AG20443 (cell line): ENCODE measurements around the gene TMEFF1.
A peak's percentile ranks its signal among the peaks of the same experiment; 100 is the strongest.
"Not testable (repeated sequence)": the region's sequence is repeated elsewhere in the genome, so short reads cannot be mapped to it uniquely, and the experiment has no call there.

Experiments
- DNase-seq: peaks from one replicate; pipeline ENCODE4 v3.0.0; 2012; ENCODE audit warnings: low spot score, mixed read lengths

Gene TMEFF1, protein sequence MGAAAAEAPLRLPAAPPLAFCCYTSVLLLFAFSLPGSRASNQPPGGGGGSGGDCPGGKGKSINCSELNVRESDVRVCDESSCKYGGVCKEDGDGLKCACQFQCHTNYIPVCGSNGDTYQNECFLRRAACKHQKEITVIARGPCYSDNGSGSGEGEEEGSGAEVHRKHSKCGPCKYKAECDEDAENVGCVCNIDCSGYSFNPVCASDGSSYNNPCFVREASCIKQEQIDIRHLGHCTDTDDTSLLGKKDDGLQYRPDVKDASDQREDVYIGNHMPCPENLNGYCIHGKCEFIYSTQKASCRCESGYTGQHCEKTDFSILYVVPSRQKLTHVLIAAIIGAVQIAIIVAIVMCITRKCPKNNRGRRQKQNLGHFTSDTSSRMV

GRCh38 chr9:100472788-100473275 is at the start of gene TMEFF1:
TMEFF1 (plus strand) TSS chr9:100473149; CDS start chr9:100473545, 396 bp downstream.
- peak; percentile 91 for DNase-seq

DNA sequence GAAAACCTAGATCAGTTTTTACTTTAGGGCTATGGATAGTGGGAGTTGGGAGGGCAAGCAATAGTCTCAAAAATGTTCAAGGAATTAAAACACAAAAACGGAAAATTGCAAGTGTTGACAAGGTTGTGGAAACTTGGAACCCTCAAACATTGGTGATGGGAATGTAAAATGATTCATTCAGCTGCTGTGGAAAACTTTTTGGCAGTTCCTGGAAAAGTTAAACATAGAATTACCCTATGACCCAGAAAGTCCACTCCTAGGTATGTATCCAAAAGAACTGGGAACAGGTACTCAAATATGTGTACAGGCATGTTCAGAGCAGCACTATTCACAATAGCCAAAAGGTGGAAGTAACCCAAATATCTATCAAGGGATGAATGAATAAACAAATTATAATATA is 47.2 kb upstream of the TMEFF1 start:
- DNase-seq, result no peak

GRCh38 chr9:100426189-100426529 is 46.8 kb upstream of the TMEFF1 start:
- no peak for DNase-seq

GRCh38 chr9:100426530-100427365 is 46.2 kb upstream of the TMEFF1 start, which contains the start of gene MSANTD3:
MSANTD3 (plus strand) TSS chr9:100427143; CDS start chr9:100441939, 14,796 bp downstream.
- peak; percentile 91 for DNase-seq

GRCh38 chr9:100427366-100428263 is 45.3 kb upstream of the TMEFF1 start:
- peak; percentile 60 for DNase-seq

GRCh38 chr9:100428871-100429654 is 43.9 kb upstream of the TMEFF1 start:
- DNase-seq, result peak; percentile 89

- DNase-seq, result no peak
Observed at GRCh38 chr9:100430286-100430940, 42.5 kb upstream of the TMEFF1 start.

GRCh38 chr9:100431886-100432285 is 41.1 kb upstream of the TMEFF1 start:
- DNase-seq, result no peak

- DNase-seq, result no peak
Observed at GRCh38 chr9:100432736-100433135, 40.2 kb upstream of the TMEFF1 start.

DNA sequence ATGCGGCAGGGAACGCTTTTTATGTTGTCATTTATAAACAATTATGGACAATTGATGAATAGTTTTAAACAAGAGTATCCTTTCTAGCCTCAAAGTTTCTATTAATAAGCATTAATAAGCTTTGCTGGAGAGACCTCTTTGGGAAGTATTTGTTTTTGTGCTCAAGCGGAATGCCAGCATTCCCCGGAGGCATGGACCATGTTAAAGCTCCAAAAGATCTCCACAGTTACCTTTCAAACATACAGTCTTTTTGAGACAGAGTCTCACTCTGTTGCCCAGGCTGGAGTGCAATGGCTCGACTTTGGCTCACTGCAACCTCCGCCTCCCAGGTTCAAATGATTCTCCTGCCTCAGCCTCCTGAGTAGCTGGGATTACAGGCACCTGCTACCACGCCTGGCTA is 36.4 kb upstream of the TMEFF1 start:
- DNase-seq, result no peak

- peak; percentile 71 for DNase-seq
Observed at GRCh38 chr9:100437860-100438805, 34.8 kb upstream of the TMEFF1 start.

GRCh38 chr9:100440071-100440470 is 32.9 kb upstream of the TMEFF1 start:
- peak; percentile 64 for DNase-seq

DNA sequence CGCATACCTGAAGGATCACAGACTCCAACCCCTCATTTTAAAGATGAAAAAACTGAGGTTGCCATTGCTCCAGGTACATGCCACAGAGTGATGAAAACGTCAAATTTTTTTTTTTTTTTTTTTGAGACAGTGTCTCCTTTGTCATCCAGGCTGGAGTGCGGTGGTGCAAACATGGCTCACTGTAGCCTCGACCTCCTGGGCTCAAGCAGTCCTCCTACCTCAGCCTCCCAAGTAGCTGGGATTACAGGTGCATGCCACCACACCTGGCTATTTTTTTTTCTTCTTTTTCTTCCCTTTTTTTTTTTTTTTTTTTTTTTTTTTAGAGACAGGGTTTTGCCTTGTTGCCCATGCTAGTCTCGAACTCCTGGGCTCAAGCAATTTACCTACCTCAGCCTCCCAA is 32.5 kb upstream of the TMEFF1 start:
- not testable (repeated sequence) for DNase-seq

GRCh38 chr9:100441911-100442361 is 31.0 kb upstream of the TMEFF1 start:
- no peak for DNase-seq

DNA sequence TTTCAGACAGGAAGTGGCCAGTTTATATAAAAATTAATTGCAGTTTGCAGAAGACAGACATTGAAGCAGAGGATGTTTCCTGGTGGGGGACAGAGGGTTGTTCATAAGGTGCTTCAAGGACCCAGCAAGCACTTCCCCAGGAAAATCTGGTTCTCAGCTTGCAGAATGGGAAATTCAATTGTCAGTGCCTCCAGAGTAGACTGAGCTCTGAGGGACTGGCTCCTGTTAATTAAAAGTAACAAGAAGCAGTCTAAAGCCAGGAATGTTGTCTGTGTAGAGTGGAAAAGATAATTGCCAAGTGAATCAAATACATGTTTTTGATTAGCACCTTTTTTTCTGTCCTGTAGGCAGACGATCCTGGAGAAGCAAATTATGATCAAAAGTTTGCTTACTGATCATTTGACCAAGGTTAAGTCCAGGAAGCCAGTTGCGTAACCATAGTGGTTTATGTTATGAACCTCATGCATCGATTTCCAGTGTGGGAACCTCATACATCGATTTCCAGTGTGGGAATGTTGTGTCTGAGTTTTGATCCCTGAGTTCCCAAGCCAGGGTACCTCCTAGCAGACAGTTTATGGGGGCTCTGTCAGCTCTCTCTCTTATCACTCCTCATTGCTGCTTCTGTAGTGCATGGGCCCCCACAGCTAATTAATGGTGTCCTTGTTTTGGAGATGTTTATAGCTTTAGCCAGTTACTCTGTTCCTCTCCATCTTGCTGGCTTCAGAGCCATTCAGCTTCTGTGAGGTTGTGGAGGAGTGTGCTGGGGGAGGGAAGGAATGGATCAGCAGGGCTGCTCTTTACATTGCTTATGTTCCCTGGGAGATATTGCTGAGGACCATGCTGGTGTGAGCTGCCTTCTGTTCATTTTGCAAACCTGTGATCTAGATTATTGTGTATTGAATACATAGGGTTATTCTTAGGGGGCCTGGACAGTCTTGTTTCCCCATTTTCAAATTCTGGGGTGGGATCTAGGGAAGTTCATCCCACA is 28.9 kb upstream of the TMEFF1 start:
- DNase-seq, result no peak

- DNase-seq, result no peak
Observed at GRCh38 chr9:100445161-100445902, 27.6 kb upstream of the TMEFF1 start.

- no peak for DNase-seq
Observed at GRCh38 chr9:100445903-100446549, 26.9 kb upstream of the TMEFF1 start.
